ENCODE data around the gene ATF7.

Gene ATF7

DNA sequence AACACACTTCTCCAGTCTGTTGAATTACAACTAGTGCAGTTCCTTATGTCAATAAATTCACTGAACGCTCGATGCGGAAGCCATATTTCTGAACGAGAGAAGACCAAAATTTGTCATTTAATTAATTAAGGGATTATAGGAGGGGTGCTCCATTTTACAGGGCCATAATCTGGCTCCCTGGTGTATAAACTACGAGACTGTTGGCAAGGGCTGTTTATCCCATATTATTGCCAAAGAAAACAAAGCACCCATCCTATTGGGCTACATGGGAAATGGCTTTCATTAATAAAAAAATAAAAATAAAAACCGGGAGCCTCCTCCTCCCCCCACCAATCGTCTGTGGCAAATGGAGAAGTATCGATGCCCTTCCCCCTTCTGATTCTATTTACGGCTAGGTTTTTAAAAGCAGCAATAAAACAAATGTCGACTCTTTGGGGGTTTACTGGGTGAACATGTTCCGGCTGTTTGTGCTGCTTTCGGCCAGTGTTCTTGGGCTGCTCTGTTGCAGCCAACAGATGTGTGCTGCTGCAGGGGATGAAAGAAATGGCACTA, 24.8 kb downstream of the ATF7 start (continued):
- TF ChIP-seq ZNF76 (tag by site-specific recombination; IDR thresholded peaks at IDR 0.05; ENCODE audit: borderline replicate concordance, low read depth): peak; percentile 36; the same call in 1 of the 2 replicates
- TF ChIP-seq YY2 (tag by site-specific recombination; IDR thresholded peaks at IDR 0.05): no peak
- TF ChIP-seq ZNF280D (tag by site-specific recombination; IDR thresholded peaks at IDR 0.05): no peak
- TF ChIP-seq ZNF391 (tag by site-specific recombination; IDR thresholded peaks at IDR 0.05; ENCODE audit: borderline replicate concordance, low read depth): no peak
- no peak for TF ChIP-seq ZNF785 (tag by site-specific recombination; IDR thresholded peaks at IDR 0.05)
- 0 out of 2 replicates have a peak, but pooled peaks have one; percentile 19 for TF ChIP-seq ZBTB8A (tag by site-specific recombination; IDR thresholded peaks at IDR 0.05)
- peak; percentile 82 for TF ChIP-seq ZNF600 (tag by site-specific recombination; IDR thresholded peaks at IDR 0.05)
- peak; percentile 30; the same call in 1 of the 2 replicates for TF ChIP-seq YY1 (tag by site-specific recombination; IDR thresholded peaks at IDR 0.05)
- no peak for TF ChIP-seq ZNF707 (tag by site-specific recombination; IDR thresholded peaks at IDR 0.05)
- no peak for TF ChIP-seq GLI4 (tag by site-specific recombination; IDR thresholded peaks at IDR 0.05)
- TF ChIP-seq ZNF544 (tag by site-specific recombination; IDR thresholded peaks at IDR 0.05): no peak
- TF ChIP-seq ZXDB (tag by site-specific recombination; IDR thresholded peaks at IDR 0.05): peak; percentile 61
- TF ChIP-seq ZEB2 (tag by site-specific recombination; IDR thresholded peaks at IDR 0.05): peak; percentile 34; the same call in 1 of the 2 replicates
- TF ChIP-seq PRDM10 (tag by site-specific recombination; IDR thresholded peaks at IDR 0.05): peak; percentile 86
- peak; percentile 21; the same call in 1 of the 2 replicates for TF ChIP-seq IKZF3 (tag by site-specific recombination; IDR thresholded peaks at IDR 0.05)
- TF ChIP-seq, protein P1, sequence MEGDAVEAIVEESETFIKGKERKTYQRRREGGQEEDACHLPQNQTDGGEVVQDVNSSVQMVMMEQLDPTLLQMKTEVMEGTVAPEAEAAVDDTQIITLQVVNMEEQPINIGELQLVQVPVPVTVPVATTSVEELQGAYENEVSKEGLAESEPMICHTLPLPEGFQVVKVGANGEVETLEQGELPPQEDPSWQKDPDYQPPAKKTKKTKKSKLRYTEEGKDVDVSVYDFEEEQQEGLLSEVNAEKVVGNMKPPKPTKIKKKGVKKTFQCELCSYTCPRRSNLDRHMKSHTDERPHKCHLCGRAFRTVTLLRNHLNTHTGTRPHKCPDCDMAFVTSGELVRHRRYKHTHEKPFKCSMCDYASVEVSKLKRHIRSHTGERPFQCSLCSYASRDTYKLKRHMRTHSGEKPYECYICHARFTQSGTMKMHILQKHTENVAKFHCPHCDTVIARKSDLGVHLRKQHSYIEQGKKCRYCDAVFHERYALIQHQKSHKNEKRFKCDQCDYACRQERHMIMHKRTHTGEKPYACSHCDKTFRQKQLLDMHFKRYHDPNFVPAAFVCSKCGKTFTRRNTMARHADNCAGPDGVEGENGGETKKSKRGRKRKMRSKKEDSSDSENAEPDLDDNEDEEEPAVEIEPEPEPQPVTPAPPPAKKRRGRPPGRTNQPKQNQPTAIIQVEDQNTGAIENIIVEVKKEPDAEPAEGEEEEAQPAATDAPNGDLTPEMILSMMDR (tag by site-specific recombination; IDR thresholded peaks at IDR 0.05): no peak
- peak; percentile 60 for TF ChIP-seq ZNF596 (tag by site-specific recombination; IDR thresholded peaks at IDR 0.05)
- TF ChIP-seq ZNF354C (tag by site-specific recombination; IDR thresholded peaks at IDR 0.05; ENCODE audit: borderline replicate concordance, low read depth): no peak
- peak; percentile 33; the same call in 1 of the 2 replicates for TF ChIP-seq WT1 (tag by site-specific recombination; IDR thresholded peaks at IDR 0.05)
- peak; percentile 84 for TF ChIP-seq FEZF1 (tag by site-specific recombination; IDR thresholded peaks at IDR 0.05)
- no peak for TF ChIP-seq ZFP3 (tag by site-specific recombination; IDR thresholded peaks at IDR 0.05; ENCODE audit: low read depth)
- TF ChIP-seq ZNF670 (tag by site-specific recombination; IDR thresholded peaks at IDR 0.05; ENCODE audit: low read depth): no peak
- TF ChIP-seq, protein P2, sequence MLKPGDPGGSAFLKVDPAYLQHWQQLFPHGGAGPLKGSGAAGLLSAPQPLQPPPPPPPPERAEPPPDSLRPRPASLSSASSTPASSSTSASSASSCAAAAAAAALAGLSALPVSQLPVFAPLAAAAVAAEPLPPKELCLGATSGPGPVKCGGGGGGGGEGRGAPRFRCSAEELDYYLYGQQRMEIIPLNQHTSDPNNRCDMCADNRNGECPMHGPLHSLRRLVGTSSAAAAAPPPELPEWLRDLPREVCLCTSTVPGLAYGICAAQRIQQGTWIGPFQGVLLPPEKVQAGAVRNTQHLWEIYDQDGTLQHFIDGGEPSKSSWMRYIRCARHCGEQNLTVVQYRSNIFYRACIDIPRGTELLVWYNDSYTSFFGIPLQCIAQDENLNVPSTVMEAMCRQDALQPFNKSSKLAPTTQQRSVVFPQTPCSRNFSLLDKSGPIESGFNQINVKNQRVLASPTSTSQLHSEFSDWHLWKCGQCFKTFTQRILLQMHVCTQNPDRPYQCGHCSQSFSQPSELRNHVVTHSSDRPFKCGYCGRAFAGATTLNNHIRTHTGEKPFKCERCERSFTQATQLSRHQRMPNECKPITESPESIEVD (tag by site-specific recombination; IDR thresholded peaks at IDR 0.05): peak; percentile 90
- no peak for TF ChIP-seq ZIC2 (tag by site-specific recombination; IDR thresholded peaks at IDR 0.05)
- TF ChIP-seq OSR2 (tag by site-specific recombination; IDR thresholded peaks at IDR 0.05): peak; percentile 77
- no peak for TF ChIP-seq ZNF146 (tag by site-specific recombination; IDR thresholded peaks at IDR 0.05)
- no peak for TF ChIP-seq ZNF747 (tag by site-specific recombination; IDR thresholded peaks at IDR 0.05)
- no peak for TF ChIP-seq SP3 (tag by site-specific recombination; IDR thresholded peaks at IDR 0.05)
- no peak for TF ChIP-seq ZSCAN16 (tag by site-specific recombination; IDR thresholded peaks at IDR 0.05)

Data from HEK293 (cell line).